ENCODE results near the gene ARHGEF28. TPM values are rescaled to one million over a fixed set of nuclear protein-coding genes. Genes with fewer than 3 reads are reported as not detected.

ARHGEF28 gene
- total RNA-seq, 1 donor from 2014 or later, result 2.1 TPM

DNA sequence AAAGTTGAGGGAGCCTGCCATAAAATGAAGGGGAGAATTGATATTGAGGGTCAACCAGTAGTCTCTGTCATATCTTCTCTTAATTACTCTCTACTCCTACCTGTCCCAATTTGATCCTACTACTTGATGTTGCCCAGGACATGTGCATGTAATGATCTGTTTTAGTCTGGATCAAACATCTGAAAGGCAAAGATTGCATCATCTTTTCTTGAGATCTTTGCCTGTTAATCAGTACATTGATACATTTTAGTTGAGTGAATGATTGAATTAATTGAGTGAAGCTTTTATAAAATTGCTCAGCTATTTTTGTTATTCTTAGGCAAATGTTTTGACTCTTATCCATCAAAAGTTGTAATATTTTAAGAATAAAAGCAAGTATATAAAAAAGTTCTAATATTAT is 21.7 kb downstream of the ARHGEF28 start:
- intact Hi-C loops (cut with micrococcal nuclease), result no loop called here
- Histone ChIP-seq H3K36me3 (no peaks in the 10 kb centered on the region), H3K4me1 (no peaks in the 10 kb centered on the region), H3K27ac (replicated peaks) (no peak overlapping the region), H3K27me3 (ENCODE audit: low read depth) (peaks cover 18% of the 10 kb centered on the region), H3K9me3 (replicated peaks) (no peaks in the 10 kb centered on the region), H3K4me3 (no peak overlapping the region)
- no peak for DNase-seq
- TF ChIP-seq, protein P1, sequence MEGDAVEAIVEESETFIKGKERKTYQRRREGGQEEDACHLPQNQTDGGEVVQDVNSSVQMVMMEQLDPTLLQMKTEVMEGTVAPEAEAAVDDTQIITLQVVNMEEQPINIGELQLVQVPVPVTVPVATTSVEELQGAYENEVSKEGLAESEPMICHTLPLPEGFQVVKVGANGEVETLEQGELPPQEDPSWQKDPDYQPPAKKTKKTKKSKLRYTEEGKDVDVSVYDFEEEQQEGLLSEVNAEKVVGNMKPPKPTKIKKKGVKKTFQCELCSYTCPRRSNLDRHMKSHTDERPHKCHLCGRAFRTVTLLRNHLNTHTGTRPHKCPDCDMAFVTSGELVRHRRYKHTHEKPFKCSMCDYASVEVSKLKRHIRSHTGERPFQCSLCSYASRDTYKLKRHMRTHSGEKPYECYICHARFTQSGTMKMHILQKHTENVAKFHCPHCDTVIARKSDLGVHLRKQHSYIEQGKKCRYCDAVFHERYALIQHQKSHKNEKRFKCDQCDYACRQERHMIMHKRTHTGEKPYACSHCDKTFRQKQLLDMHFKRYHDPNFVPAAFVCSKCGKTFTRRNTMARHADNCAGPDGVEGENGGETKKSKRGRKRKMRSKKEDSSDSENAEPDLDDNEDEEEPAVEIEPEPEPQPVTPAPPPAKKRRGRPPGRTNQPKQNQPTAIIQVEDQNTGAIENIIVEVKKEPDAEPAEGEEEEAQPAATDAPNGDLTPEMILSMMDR (IDR thresholded peaks at IDR 0.05; ENCODE audit: borderline replicate concordance), result no peak

DNA sequence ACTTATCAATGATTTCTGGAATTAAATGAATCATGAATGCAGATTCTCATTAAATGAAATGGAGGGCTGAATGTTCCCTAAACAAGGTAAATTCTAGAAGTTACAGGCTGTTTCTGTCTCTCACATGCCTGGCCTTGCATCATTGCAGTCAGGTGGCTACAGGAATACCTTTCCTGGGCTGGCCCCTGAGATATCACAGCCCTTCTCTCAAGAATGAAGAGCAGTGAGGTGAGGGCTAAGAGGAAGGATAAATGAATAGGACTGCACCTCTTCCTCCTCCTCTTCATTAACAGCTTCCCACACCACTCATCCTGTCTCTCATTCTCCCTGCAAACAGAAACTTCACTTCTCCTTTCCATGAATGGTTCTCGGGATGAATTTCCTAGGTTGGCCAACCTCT is 22.5 kb downstream of the ARHGEF28 start:
- H3K27me3 ChIP-seq (ENCODE audit: low read depth), result peaks cover 18% of the 10 kb centered on the region
- H3K9me3 ChIP-seq (replicated peaks), result no peaks in the 10 kb centered on the region
- H3K4me3 ChIP-seq, result no peak overlapping the region
- H3K27ac ChIP-seq (replicated peaks), result no peak overlapping the region
- intact Hi-C loops (cut with micrococcal nuclease), result no loop called here
- TF ChIP-seq, protein P1 (IDR thresholded peaks at IDR 0.05; ENCODE audit: borderline replicate concordance), result no peak
- no peaks in the 10 kb centered on the region for H3K4me1 ChIP-seq
- DNase-seq, result no peak
- H3K36me3 ChIP-seq, result no peaks in the 10 kb centered on the region

GRCh38 chr5:73649926-73650325 is 23.9 kb downstream of the ARHGEF28 start:
- H3K27me3 ChIP-seq (ENCODE audit: low read depth), result peaks cover 18% of the 10 kb centered on the region
- DNase-seq, result no peak
- no peaks in the 10 kb centered on the region for H3K9me3 ChIP-seq (replicated peaks)
- no peaks in the 10 kb centered on the region for H3K4me1 ChIP-seq
- H3K4me3 ChIP-seq, result no peak overlapping the region
- intact Hi-C loops (cut with micrococcal nuclease), result no loop called here
- H3K27ac ChIP-seq (replicated peaks), result no peak overlapping the region
- H3K36me3 ChIP-seq, result no peaks in the 10 kb centered on the region
- TF ChIP-seq, protein P1 (IDR thresholded peaks at IDR 0.05; ENCODE audit: borderline replicate concordance), result no peak

DNA sequence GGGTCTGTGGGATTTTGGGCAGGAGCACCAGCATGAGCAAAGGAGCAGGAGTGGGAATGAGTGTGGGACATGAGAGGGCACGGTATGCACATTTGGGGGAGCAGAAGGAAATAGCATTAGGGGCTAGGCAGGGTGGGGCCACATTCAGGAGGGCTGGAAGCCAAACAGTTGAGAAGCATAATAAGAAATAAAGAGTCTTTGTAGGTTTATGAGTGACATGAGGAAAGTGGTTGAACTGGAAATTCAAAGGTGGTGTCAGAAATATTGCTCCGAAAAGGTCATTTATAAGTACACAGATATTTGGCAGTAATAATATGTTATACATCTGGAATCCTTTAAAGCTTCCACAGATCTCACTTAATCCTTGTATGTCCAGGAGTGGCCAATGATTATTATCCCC is 26.4 kb downstream of the ARHGEF28 start:
- Histone ChIP-seq H3K36me3 (no peaks in the 10 kb centered on the region), H3K27ac (replicated peaks) (no peak overlapping the region), H3K4me1 (no peaks in the 10 kb centered on the region), H3K4me3 (no peak overlapping the region), H3K9me3 (replicated peaks) (no peaks in the 10 kb centered on the region), H3K27me3 (ENCODE audit: low read depth) (peaks cover 9% of the 10 kb centered on the region)
- intact Hi-C loops (cut with micrococcal nuclease), result no loop called here
- no peak for DNase-seq
- TF ChIP-seq, protein P1 (IDR thresholded peaks at IDR 0.05; ENCODE audit: borderline replicate concordance), result no peak

- Histone ChIP-seq H3K9me3 (replicated peaks) (no peaks in the 10 kb centered on the region), H3K27ac (replicated peaks) (no peak overlapping the region), H3K4me1 (no peaks in the 10 kb centered on the region), H3K27me3 (ENCODE audit: low read depth) (no peaks in the 10 kb centered on the region), H3K4me3 (no peak overlapping the region), H3K36me3 (no peaks in the 10 kb centered on the region)
- intact Hi-C loops (cut with micrococcal nuclease), result no loop called here
- TF ChIP-seq, protein P1 (IDR thresholded peaks at IDR 0.05; ENCODE audit: borderline replicate concordance), result no peak
- no peak for DNase-seq
These were observed 28.3 kb downstream of the ARHGEF28 start for GRCh38 chr5:73654171-73654811.
